NB4 (cell line): ENCODE measurements around the gene CNR2.
"Not testable (repeated sequence)": the region's sequence is repeated elsewhere in the genome, so short reads cannot be mapped to it uniquely, and the experiment has no call there.

Experiments
- DNase-seq: peaks from one replicate; pipeline ENCODE4 v3.0.0; 2010; ENCODE audit warnings: low read depth
- H3K4me3 ChIP-seq: one replicate; pipeline ENCODE4 v1.5.1; 2011; ENCODE audit warnings: mild to moderate bottlenecking, low read depth, low read length, moderate library complexity
- MYC ChIP-seq: IDR thresholded peaks from 2 replicates; pipeline ENCODE4 v1.6.1; 2011; ENCODE audit warnings: low read depth, low read length
- POLR2A ChIP-seq: IDR thresholded peaks from 2 replicates; pipeline ENCODE4 v1.6.1; 2011; ENCODE audit warnings: mild to moderate bottlenecking; ENCODE audit not compliant: insufficient read length; ENCODE audit errors: extremely low read depth
- TF ChIP-seq, protein P1 (sequence below): IDR thresholded peaks from 2 replicates; pipeline ENCODE4 v1.6.1; 2011; ENCODE audit warnings: low read depth, low read length
- TF ChIP-seq, protein P2 (sequence below): IDR thresholded peaks from one replicate; pipeline ENCODE4 v1.5.1; 2012; ENCODE audit warnings: low read depth, low read length

CNR2 gene

DNA sequence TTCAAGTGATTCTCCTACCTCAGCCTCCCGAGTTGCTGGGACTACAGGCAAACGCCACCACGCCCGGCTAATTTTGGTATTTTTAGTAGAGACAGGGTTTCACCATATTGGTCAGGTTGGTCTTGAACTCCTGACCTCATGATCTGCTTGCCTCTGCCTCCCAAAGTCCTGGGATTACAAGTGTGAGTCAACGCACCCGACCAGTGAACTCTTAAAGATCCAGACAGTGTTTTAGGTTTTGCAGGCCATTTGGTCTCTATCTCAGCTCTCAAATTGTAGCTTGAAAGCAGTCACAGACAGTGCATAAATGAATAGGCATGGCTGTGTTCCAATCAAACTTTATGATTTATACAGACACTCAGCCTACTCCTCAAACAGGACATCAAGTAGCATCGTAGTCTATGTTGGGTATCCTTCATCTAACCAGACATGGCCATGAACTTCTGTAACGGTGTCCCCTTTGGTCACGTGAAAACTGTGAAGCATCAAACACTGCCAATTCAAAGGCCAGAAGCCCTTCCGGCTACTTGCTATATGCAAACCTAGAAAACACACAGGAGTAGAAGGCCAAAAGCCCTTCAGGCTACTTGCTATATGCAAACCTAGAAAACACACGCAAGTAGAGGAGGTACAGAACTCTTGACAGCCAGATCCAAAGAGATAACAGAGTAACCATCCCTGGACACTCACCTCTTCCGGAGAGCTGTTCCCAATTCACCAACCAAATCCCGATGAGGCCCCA is 48.2 kb downstream of the CNR2 start:
- no peak for DNase-seq
- TF ChIP-seq, protein P1, sequence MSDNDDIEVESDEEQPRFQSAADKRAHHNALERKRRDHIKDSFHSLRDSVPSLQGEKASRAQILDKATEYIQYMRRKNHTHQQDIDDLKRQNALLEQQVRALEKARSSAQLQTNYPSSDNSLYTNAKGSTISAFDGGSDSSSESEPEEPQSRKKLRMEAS = no peak
- no peak overlapping the region for H3K4me3 ChIP-seq

DNA sequence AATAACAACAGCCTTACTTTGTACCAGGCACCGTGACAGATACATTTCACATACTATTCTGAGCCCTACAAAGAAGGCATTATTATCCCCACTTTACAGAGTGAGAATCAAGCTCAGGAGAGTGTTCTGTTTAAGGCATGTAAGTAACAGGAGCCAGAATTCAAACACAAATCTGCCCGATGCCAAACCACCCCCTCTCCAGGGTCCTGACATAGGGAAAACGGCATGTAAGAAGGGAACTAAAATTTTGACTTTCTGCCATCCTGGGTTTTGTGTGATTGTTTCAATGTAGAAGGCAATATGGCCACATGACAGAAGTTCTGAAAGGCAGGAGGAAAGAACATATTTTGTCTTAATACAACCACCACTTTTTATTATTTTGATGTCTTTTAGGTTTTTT is 50.5 kb downstream of the CNR2 start:
- H3K4me3 ChIP-seq = no peak overlapping the region
- TF ChIP-seq MYC = no peak
- TF ChIP-seq, protein P2, sequence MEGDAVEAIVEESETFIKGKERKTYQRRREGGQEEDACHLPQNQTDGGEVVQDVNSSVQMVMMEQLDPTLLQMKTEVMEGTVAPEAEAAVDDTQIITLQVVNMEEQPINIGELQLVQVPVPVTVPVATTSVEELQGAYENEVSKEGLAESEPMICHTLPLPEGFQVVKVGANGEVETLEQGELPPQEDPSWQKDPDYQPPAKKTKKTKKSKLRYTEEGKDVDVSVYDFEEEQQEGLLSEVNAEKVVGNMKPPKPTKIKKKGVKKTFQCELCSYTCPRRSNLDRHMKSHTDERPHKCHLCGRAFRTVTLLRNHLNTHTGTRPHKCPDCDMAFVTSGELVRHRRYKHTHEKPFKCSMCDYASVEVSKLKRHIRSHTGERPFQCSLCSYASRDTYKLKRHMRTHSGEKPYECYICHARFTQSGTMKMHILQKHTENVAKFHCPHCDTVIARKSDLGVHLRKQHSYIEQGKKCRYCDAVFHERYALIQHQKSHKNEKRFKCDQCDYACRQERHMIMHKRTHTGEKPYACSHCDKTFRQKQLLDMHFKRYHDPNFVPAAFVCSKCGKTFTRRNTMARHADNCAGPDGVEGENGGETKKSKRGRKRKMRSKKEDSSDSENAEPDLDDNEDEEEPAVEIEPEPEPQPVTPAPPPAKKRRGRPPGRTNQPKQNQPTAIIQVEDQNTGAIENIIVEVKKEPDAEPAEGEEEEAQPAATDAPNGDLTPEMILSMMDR = no peak
- no peak for TF ChIP-seq POLR2A
- TF ChIP-seq, protein P1 = no peak
- DNase-seq = no peak

DNA sequence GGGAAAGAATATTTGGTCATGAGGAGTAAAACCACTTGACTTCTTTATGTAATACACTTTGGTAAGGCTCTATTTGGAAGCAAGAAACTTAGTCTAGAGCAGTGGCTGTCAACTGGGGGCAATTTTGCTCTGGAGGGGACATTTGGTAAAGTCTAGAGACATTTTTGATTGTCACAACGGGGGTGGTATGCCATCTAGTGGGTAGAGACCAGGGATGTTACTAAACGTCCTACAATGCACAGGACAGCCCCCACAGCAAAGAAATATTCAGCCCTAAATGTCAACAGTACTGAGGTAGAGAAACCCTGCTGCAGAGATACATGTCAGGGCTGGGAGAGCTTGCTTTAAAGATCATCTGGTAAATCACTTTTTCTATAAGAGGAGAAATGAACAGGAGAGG is 58.6 kb downstream of the CNR2 start:
- TF ChIP-seq, protein P1 = no peak
- TF ChIP-seq, protein P2 = peak; percentile 28
- peak; percentile 49 for DNase-seq
- no peak overlapping the region for H3K4me3 ChIP-seq

DNA sequence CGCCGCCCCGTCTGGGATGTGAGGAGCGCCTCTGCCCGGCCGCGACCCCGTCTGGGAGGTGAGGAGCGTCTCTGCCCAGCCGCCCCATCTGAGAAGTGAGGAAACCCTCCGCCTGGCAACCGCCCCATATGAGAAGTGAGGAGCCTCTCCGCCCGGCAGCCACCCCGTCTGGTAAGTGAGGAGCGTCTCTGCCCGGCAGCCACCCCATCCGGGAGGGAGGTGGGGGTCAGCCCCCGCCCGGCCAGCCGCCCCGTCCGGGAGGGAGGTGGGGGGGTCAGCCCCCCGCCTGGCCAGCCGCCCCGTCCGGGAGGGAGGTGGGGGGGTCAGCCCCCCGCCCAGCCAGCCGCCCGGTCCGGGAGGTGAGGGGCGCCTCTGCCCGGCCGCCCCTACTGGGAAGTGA is 60.0 kb downstream of the CNR2 start:
- not testable (repeated sequence) for H3K4me3 ChIP-seq, DNase-seq

DNA sequence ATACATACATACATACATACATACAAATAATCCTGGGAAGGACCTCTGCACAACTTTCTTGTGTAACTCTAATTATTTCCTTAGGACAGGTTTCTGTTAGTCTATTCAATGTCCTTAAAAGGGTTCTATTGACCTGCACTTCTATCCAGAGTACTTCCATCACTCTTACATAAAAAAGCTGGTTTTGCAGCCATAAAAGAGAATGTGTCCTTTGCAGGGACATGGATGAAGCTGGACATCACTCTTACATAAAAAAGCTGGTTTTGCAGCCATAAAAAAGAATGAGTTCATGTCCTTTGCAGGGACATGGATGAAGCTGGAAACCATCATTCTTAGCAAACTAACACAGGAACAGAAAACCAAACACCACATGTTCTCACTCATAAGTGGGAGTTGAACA is 61.8 kb downstream of the CNR2 start:
- DNase-seq, H3K4me3 ChIP-seq: not testable (repeated sequence)

DNA sequence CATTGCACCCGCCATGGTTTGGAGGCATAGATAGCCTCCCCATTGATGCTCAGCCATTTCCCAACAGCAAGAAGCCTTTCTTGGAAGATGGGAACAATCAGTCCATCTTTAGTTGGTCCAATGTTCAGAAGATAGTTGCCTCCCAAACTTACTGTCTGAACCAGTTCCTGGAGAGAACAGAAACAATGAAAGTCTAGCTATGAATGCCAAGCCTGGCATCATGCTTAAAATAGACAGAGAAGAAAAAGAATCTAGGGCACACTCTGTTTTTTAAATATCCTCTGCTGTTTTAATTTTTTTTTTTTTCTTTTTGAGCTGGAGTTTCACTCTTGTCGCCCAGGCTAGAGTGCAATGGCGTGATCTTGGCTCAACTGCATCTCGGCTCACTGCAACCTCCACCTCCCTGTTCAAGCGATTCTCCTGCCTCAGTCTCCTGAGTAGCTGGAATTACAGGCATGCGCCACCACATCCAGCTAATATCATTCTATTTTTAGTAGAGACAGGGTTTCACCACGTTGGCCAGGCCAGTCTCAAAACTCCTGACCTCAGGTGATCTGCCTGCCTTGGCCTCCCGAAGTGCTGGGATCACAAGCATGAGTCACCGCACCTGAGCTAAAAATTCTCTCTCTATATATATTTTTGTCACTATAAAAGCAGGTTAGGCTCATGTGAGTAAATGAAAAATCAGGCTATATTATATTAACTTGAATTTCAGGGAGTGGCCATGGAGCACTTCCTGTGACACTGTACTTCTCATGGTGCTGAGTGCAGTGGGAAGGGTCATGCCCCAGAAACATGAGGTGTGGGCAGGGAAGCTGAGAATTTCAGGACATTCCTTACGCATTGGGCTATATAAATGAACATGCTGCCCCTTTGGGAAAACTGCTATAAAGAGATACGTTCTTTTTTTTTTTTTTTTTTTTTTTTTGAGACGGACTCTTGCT is 64.2 kb downstream of the CNR2 start:
- no peak for DNase-seq
- H3K4me3 ChIP-seq = no peak overlapping the region
- TF ChIP-seq, protein P1 = no peak
- no peak for TF ChIP-seq POLR2A
- TF ChIP-seq, protein P2 = no peak
- TF ChIP-seq MYC = no peak

DNA sequence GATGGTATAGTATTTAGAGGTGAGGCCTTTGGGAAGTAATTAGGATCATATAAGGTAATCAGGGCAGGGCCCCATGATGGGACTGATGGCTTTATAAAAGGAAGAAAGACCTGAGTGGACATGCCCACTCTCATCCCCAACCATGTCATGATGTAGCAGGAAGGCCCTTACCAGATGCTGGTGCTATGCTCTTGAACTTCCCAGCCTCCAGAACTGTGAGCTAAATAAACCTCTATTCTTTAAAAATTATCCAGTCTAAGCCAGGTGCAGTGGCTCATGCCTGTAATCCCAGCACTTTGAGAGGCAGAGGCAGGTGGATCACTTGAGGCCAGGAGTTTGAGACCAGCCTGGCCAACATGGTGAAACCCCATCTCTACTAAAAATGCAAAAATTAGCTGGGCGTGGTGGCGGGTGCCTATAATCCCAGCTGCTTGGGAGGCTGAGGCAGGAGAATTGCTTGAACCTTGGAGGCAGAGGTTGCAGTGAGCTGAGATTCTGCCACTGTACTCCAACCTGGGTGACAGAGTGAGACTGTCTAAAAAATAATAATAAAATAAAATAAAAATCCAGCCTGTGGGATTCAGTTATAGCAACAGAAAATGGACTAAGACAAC is 65.6 kb downstream of the CNR2 start:
- H3K4me3 ChIP-seq, DNase-seq: not testable (repeated sequence)

DNA sequence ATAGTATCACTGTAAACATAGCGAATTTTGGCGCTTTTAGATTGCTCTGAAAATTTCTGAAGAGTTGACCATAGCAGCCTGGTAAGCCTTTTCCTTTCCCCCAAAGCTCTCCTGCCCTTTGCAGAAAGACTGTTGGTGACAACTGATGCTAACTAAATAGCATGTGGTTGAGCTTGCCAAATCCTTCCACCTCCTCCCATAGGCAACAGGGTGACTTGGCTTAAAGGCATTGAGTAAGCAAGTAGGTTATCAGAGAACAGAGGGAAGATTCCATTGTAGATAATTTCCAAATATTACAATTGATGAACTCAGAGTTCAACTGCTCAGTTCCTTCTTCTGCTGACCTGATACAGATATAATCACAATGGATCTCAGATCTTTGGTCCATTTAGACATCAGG is 68.0 kb downstream of the CNR2 start:
- H3K4me3 ChIP-seq = no peak overlapping the region
- DNase-seq = peak; percentile 30
- TF ChIP-seq, protein P1 = no peak
- TF ChIP-seq, protein P2 = no peak
- TF ChIP-seq MYC (no peak), POLR2A (no peak)
